ENCODE measurements around the gene ARRDC1.
"Not testable (repeated sequence)": the region's sequence is repeated elsewhere in the genome, so short reads cannot be mapped to it uniquely, and the experiment has no call there.

ARRDC1 gene

DNA sequence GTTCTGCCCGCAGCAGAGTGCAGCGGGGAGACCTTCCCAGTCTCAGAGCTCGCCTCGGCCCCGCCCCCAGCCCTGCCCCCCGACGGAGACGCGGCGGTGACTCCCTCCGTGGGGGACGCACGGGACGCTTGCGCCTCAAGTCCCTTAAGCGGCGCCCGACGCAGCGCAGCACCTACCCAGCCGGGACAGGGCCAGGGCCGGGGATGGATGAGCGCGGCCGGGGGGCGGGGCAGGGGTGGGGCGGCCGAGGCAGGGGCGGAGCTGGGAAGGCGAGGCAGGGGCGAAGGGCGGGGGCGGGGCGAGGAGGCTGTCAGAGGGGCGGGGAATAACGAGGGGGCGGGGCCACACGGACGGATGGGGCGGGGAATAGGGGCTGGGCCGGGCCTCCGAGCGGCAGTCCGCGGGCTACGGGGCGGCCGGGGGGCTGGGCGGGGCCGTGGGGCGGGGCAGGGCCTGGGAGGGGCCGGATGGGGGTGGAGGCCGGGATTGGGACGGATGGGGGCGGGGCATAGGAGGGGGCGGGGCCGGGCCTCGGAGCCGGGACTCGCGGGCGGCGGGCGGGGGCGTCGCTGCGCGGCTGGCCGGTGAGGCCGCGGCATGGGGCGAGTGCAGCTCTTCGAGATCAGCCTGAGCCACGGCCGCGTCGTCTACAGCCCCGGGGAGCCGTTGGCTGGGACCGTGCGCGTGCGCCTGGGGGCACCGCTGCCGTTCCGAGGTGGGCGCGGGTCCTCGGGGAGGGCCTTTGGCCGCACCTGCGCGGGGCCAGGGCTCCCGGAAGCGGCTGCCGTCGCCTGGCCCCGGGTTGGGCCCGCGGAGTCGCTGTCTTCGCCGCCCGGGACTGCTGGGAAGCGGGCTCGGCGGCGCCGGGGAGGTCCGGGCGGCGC lies at the start of gene ARRDC1:
TSS of gene ARRDC1 (plus strand) at position 566 of the 884 bp plus-strand sequence. CDS start at position 598, 32 bp downstream.
- peak; percentile 82 for DNase-seq

DNA sequence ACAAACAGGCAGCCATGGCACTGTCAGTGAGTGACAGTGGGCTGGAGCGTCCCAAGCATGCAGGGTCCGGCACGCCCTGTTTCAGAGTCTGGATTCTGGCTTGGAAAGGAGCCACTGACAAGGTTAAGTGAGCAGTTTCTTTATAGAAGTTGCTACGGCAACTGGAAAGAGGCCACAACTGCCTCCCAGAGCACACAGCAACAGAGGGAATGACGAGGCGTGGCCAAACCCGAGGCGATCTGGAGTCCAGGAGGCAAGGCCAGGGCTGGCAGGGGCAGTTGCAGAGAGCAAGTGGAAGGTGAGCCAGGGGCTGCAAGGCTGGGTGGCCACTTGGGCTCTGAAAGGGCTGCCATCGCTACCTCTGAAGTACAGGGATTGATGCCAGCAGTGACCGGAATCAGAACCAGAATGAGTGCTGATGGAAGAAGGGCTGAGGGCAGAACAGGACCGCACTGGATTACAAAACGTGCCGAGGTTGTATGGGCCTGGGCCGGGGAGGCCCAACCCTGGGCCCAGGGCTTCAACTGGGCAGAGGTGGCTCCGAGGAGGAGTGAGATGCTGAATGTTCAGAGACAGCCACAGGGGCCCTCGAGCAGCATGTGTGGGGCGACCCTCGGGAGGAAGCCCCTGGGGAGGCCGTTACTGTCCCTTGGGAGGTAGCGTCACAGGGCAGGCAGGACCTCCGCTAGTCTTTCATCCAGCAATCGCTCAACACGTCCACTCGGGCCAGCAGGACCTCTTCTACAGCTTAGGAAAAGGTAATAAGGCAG lies 49.2 kb upstream of the ARRDC1 start:
- DNase-seq, result no peak

- no peak for DNase-seq
Measured at GRCh38 chr9:137558127-137558526, 47.4 kb upstream of the ARRDC1 start.

- no peak for DNase-seq
Measured at GRCh38 chr9:137564134-137564533, 41.4 kb upstream of the ARRDC1 start.

- no peak for DNase-seq
Measured at GRCh38 chr9:137564817-137565411, 40.6 kb upstream of the ARRDC1 start.

- not testable (repeated sequence) for DNase-seq
Measured at GRCh38 chr9:137568445-137568844, 37.0 kb upstream of the ARRDC1 start.

DNA sequence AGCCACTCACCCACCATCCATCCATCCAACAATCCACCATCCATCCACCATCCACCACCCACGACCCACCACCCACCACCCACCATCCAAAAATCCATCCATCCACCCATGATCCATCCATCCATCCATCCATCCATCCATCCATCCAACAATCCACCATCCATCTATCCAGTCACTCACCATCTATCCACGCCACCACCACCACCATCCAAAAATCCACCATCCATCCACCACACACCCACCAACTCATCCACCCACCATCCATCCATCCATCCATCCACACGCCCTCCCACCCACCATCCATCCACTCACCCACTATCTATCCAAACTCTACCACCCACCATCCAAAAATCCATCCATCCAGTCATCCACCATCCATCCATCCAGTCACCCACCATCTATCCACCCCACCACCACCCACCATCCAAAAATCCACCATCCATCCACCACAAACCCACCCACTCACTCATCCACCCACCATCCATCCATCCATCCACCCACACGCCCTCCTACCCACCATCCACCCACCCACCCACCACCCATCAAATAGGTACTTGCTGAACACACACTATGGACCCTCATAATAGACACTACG lies 35.8 kb upstream of the ARRDC1 start:
- no peak for DNase-seq

- no peak for DNase-seq
Measured at GRCh38 chr9:137570566-137570965, 34.9 kb upstream of the ARRDC1 start.

DNA sequence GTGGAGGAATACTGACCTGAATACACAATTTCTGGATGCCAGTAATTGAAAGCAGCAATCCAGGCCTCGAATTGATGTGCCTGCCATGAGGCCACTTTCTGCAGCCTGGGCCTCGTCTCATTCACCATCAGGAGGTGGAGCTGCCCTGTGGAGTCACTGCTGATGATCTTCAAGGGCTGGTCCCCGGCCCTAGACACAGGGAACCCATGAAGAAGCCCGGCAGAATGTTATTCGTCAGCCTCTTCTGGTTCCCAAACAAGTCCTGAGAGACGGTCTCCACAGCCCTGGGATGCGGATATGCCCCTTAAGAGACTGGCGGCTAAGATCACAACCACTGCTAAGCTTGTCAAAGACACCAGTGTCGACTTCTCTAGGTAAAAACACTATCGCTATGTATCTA lies 31.3 kb upstream of the ARRDC1 start:
- no peak for DNase-seq

DNA sequence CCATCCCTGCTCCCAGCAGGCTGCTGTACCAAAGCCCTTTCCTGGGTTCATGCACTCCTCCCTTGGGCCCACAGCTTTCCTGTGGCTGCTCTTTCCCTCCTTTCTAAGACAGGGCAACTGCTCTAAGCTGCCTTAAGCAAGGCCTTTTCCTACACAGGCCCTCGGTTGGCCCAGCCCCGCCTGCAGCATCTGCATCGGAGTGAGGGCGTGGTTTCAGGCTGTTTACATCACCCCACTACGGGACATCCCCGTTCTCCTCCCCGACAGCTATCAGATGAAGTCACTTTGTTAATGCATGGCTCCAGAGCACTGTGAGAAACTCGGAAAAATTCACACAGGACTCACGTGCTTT lies 30.1 kb upstream of the ARRDC1 start:
- DNase-seq, result no peak

GRCh38 chr9:137575716-137576411 lies 29.6 kb upstream of the ARRDC1 start:
- DNase-seq, result no peak

GRCh38 chr9:137578518-137579258 lies 26.8 kb upstream of the ARRDC1 start, which contains the start of gene DPH7:
TSS of gene DPH7 (minus strand) at chr9:137578925. CDS start at chr9:137578777, 148 bp downstream.
- DNase-seq, result peak; percentile 89

DNA sequence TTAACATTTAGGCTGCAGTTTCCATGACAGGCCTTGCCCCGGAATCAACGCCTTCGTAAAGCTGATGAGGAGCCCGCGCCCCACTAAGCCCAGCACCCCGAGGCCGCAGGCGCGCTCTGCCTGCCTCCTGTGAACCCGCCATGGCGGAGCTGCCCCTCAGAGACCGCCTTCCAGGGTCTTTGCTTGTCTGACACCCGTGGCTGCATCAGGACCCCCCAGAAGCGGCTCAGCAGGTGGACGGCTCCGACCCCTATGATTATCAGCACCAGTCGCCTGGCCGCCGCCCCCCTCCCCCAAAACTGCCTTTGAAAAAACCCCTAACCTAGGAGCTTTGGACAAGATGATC lies 26.3 kb upstream of the ARRDC1 start:
- no peak for DNase-seq

GRCh38 chr9:137580209-137580953 lies 25.1 kb upstream of the ARRDC1 start:
- peak; percentile 17 for DNase-seq

DNA sequence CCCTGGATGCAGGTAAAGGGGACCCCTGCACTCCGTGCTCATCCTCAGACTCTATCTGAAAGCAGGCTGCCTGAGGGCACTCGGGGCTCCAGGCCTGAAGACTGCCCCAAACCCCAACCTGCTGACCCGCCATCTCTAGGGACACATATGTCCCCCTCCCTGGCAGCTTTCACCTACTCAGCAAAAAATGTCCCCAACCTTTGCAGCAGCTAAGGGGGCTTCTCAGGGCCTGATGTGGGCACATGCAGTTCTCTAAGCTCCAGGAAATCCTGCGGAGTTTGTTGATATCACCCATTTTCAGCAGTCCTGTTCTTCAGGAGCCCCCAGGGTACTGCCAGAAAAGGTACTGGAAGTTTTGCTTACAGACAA lies 24.5 kb upstream of the ARRDC1 start:
- no peak for DNase-seq

- DNase-seq, result no peak
Measured at GRCh38 chr9:137581361-137582285, 23.9 kb upstream of the ARRDC1 start.

- no peak for DNase-seq
Measured at GRCh38 chr9:137582286-137582860, 23.1 kb upstream of the ARRDC1 start.

- DNase-seq, result no peak
Measured at GRCh38 chr9:137583347-137583746, 22.1 kb upstream of the ARRDC1 start.

DNA sequence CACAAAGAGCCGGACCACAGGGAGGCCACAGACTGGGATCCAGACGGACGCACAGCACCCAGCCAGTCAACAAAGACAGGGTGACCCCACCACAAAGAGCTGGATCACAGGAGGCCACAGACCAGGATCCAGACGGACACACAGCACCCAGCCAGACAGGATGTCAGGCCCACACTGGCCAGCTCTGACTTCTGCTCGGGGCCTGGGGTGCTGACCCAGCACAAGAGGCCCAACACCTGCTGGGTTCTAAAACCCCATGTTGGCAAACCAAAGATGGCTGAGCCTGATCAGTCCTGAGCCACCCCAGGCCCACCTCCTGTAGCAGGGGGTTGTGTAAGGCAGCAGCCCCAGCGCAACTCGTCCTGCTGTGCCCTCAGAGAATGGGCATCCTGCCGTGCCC lies 21.5 kb upstream of the ARRDC1 start:
- DNase-seq, result no peak

DNA sequence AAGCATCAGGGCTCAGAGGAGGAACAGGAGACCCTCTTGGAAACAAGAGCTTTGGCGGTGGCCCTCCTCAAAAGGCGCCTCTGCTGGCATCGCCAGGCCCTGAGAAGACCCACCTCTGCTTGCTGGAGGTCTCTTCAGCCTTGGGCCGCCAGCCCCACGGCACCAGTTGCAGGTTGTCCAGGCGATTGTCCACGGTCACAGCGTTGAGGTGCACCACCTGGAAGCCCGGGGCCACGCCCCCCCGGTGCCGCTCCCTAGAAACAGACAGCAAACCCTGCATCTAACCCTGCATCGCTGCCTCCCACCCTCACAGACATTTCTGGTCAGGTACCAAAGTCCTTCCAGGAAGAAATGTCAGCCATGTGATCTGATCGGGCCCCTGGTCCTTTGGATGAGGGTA lies 18.6 kb upstream of the ARRDC1 start:
- no peak for DNase-seq

Measured in COR-L47 (cell line).